HG02610 (cell line): Measurements from ENCODE around the gene SLAMF7.

Source experiments
- ATAC-seq: cut with Tn5 transposase; IDR thresholded peaks from one replicate; pipeline ENCODE4 v1.9.1; 2021; ENCODE audit warnings: mild to moderate bottlenecking, moderate library complexity; ENCODE audit not compliant: unreplicated experiment

The SLAMF7 gene

GRCh38 chr1:160799641-160800040, 60.6 kb downstream of the SLAMF7 start:
- no peak for ATAC-seq

- no peak for ATAC-seq
Observed at GRCh38 chr1:160800142-160800541, 61.1 kb downstream of the SLAMF7 start.

GRCh38 chr1:160800645-160801408, 61.8 kb downstream of the SLAMF7 start:
- no peak for ATAC-seq

GRCh38 chr1:160801836-160802580, 63.0 kb downstream of the SLAMF7 start:
- ATAC-seq, result no peak
